ENCODE measurements around the gene CFDP1.

- TF ChIP-seq CTCF (optimal IDR thresholded peaks at IDR 0.05 in 1 of 3, IDR thresholded peaks at IDR 0.05 in 1 of 3, conservative IDR thresholded peaks at IDR 0.05 in 1 of 3; ENCODE audit: extremely low read depth in 1 of 3, insufficient read depth in 2 of 3, low read length in 3 of 3) (no peak), EZH2 (IDR thresholded peaks at IDR 0.05; ENCODE audit: low read length) (no peak)
Observed at GRCh38 chr16:75262800-75263127, 170.5 kb downstream of the CFDP1 start.

Data from keratinocyte (primary cell).